ENCODE results near the gene ACTL10. TPM values are rescaled to one million over a fixed set of nuclear protein-coding genes. Genes with fewer than 3 reads are reported as not detected.

Gene ACTL10
- total RNA-seq, 1 experiment from 2014 or later, result 10.2 TPM

- in situ Hi-C loops (cut with HindIII; ENCODE audit: low pct_unique_long_range_greater_than_20kb, low sequenced_read_pairs), result no loop called here
Observed at GRCh38 chr20:33672426-33673113, 5.8 kb downstream of the ACTL10 start.

GRCh38 chr20:33673114-33673409, 6.3 kb downstream of the ACTL10 start:
- in situ Hi-C loops (cut with HindIII; ENCODE audit: low pct_unique_long_range_greater_than_20kb, low sequenced_read_pairs), result no loop called here
- DNase-seq (ENCODE audit: low read depth), result no peak

More at GRCh38 chr20:33672426-33673113, 5.8 kb downstream of the ACTL10 start:
- DNase-seq (ENCODE audit: low read depth), result no peak

GRCh38 chr20:33673410-33674293, 6.9 kb downstream of the ACTL10 start:
- no peak for DNase-seq (ENCODE audit: low read depth)
- in situ Hi-C loops (cut with HindIII; ENCODE audit: low pct_unique_long_range_greater_than_20kb, low sequenced_read_pairs), result no loop called here

DNA sequence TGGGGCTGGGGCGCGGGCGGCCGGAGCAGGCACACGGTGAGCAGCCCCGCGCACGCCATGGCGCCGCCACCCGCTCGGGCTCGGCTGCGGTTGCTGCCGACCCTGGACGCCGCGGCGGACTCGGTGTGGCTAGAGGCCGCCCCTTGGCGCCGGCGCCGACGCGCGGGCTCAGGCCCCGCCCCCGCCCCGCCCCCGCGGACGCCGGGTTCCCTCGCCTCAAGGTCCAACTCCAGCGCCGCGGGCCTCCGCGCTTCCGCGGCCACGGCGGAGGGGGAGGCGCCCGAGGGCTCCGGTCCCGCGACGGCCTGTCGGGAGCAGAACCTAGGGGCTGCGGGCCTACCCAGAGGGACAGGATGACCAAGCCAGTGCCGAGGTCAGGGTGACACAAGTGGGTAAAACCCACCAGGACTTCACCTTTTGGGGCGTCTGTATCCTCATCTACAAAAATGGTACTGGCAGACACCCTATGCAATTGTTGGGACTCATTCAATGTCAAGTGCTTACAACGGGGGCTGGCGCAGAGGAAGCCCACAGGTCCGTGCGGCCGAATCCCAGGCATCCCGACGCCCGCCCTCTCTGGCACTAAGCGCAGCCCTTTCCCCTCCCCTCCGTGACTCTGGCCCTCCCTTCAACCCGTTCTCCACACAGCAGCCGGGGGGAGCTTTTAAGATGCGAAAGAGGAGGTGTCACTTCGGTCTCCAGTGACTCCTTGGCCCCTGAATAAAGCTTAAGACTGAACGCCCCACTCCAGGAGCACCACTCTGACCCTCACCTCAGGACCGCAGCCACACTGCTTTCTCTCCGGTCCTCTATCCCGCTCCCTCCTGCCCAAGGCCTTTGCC, 7.8 kb downstream of the ACTL10 start, which contains the start of gene NECAB3:
NECAB3 (minus strand) TSS at position 135 of the 842 bp plus-strand sequence; CDS start at position 59, 76 bp downstream.
- in situ Hi-C loops (cut with HindIII; ENCODE audit: low pct_unique_long_range_greater_than_20kb, low sequenced_read_pairs), result no loop called here
- peak; percentile 69 for DNase-seq (ENCODE audit: low read depth)

DNA sequence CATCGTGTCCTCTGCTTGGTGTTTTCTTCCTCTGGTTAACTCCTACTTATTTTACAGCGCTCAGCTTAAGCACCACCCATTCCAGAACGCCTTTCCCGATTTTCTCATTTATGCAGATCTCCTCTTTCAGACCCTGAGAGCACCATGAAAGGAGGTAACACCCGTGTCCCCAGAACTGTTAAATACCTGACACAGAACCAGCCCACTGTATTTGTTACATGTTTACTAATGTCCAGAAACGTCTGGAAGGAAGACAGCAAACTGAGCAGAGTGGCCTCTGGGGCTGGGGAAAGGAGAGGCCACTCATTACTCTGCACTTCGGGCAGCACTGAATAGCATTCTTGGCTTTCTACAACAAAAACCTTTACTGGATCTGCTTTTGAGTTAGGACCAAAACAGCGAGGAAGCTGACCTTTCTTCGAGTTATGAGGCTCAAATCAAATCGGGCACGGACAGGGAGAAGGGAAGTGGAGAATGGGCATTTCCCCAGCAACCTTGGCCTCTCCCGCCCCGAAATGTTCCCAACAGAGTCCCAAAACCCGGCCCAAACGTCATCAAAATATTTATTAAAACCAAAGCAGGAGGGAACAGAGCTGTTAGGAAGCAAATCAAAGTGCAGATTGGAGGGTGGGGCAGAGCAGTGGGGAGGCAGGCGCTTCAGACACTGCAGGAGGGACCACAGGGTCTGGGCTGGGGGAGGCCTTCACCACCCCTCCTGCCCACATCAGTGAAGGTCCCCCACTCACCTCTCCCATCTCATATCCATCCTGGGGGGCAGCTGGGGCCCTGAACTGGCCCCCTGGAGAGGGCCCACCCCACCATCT, 8.6 kb downstream of the ACTL10 start:
- in situ Hi-C loops (cut with HindIII; ENCODE audit: low pct_unique_long_range_greater_than_20kb, low sequenced_read_pairs), result no loop called here
- DNase-seq (ENCODE audit: low read depth), result no peak

GRCh38 chr20:33676121-33676520, 9.4 kb downstream of the ACTL10 start:
- no peak for DNase-seq (ENCODE audit: low read depth)
- in situ Hi-C loops (cut with HindIII; ENCODE audit: low pct_unique_long_range_greater_than_20kb, low sequenced_read_pairs), result no loop called here

GRCh38 chr20:33676652-33677645, 10.2 kb downstream of the ACTL10 start:
- in situ Hi-C loops (cut with HindIII; ENCODE audit: low pct_unique_long_range_greater_than_20kb, low sequenced_read_pairs), result no loop called here
- no peak for DNase-seq (ENCODE audit: low read depth)

GRCh38 chr20:33677991-33678702, 11.4 kb downstream of the ACTL10 start:
- in situ Hi-C loops (cut with HindIII; ENCODE audit: low pct_unique_long_range_greater_than_20kb, low sequenced_read_pairs), result no loop called here
- no peak for DNase-seq (ENCODE audit: low read depth)

DNA sequence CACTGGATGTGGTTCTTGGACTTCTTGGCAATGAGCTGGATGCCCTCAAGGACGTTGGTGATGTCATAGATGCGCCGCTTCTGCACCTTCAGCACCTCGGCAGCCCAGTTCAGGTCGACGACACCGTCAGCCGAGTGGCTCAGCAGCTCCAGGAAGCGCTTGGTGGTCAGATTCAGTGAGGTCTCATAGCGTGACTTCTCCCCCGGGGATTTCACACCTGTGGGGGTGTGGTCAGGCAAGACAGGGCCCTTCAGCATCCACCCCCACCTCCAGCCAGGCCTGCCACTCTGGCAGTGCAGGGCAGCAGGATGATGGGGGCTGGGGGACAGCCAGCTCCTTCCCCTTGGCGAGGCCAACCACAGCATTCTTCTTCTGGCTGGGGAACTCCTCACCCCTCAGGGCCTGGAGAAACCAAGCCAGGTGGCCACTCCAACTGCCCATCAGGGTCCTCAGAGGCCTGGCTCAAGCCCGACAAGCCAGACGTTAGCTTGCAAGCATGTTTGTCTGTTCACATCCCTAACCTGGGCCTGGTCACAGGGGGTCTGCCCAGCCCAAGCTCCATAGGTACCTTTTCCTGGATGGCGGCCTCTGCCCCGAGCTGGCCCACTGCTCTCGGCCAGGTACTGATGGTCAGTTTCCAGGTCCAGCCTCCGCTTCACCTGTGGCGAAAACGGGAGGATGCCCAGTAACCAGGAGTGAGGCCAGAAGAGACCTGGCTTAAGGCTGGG, 13.2 kb downstream of the ACTL10 start:
- no peak for DNase-seq (ENCODE audit: low read depth)
- in situ Hi-C loops (cut with HindIII; ENCODE audit: low pct_unique_long_range_greater_than_20kb, low sequenced_read_pairs), result no loop called here

DNA sequence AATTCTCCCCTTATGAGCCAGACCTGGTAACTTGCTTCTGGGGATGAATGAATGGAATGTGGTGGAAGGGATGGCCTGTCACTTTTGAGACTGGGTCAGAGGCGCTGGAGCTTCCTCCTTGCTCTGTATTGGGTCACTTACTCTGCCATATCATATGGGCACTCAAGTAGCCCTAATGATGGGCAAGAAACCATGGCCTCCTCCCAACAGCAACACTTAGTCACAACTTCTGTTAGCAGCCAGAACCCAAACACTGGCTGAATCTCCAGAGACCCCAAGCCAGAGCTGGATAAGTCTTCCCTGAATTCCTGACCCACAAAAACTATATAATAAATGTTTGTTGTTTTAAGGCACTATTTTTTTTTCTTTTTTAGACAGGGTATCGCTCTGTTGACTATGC, 13.9 kb downstream of the ACTL10 start:
- no peak for DNase-seq (ENCODE audit: low read depth)
- in situ Hi-C loops (cut with HindIII; ENCODE audit: low pct_unique_long_range_greater_than_20kb, low sequenced_read_pairs), result no loop called here

- in situ Hi-C loops (cut with HindIII; ENCODE audit: low pct_unique_long_range_greater_than_20kb, low sequenced_read_pairs), result no loop called here
- DNase-seq (ENCODE audit: low read depth), result no peak
Observed at GRCh38 chr20:33681288-33681687, 14.5 kb downstream of the ACTL10 start.

GRCh38 chr20:33681728-33682353, 15.1 kb downstream of the ACTL10 start:
- in situ Hi-C loops (cut with HindIII; ENCODE audit: low pct_unique_long_range_greater_than_20kb, low sequenced_read_pairs), result no loop called here

GRCh38 chr20:33684533-33685327, 18.0 kb downstream of the ACTL10 start:
- in situ Hi-C loops (cut with HindIII; ENCODE audit: low pct_unique_long_range_greater_than_20kb, low sequenced_read_pairs), result no loop called here

More at GRCh38 chr20:33681728-33682353, 15.1 kb downstream of the ACTL10 start:
- DNase-seq (ENCODE audit: low read depth), result no peak

DNA sequence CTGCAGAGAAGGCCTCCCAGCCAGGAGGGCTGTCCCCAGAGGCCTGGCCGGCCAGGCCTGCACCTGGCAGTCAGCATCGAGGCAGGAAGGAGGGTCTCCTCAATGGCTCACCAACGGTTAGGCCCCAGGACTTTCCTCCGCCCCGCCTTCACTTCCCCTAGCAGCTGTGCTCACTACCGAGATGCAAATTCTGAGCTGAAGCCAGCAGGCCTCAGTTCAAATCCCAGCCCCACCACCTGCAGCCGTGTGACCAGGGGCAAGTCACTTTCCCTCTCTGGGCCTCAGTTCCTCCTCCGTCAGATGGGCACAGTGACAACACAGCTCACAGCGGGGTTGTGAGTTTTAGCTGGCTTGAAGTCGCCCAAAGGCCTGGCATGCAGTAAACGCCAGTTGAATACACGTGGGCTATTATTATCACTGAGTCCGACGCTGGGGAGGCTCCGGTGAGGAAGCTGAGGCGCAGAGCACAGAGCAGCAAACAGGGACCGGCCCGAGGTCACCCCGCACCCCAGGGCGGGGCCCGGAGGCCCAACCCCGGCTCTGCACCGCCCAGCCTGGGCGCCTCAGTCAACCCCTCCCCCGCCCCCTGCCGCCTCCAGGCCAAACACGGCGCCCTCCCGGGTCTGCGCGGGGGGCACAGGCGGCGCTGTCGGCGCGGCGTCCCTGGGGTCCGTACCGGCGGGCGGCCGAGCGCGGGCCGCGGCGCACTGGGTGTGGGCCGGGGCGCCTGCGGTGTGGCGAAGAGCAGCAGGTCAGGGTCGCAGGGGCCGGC, 18.8 kb downstream of the ACTL10 start:
- DNase-seq (ENCODE audit: low read depth), result peak; percentile 31
- in situ Hi-C loops (cut with HindIII; ENCODE audit: low pct_unique_long_range_greater_than_20kb, low sequenced_read_pairs), result no loop called here

More at GRCh38 chr20:33684533-33685327, 18.0 kb downstream of the ACTL10 start:
- no peak for DNase-seq (ENCODE audit: low read depth)

Data from Caki2 (cell line).